IMR-90 (cell line): ENCODE data around the gene DPP6. TPM values are rescaled to one million over a fixed set of nuclear protein-coding genes. Genes with fewer than 3 reads are reported as not detected.

Experiments used
- ATAC-seq: fragments of 200-7000 bp; cut with Tn5 transposase; 2 replicates; pipeline ENCODE4 v1.9.1; 2020; ENCODE audit warnings: low read depth, mild to moderate bottlenecking, moderate library complexity
- BruUV-seq: library from RNA; stranded (reverse); fragments of 400-500 nt; replicated peaks from 2 replicates; lab custom pipeline; 2021; lab: Mats Ljungman, UMichigan
- CTCF ChIA-PET: fragments of 300-600 bp; formaldehyde crosslinking; extraction: SDS; loops from one replicate; lab custom pipeline; 2021; ENCODE audit warnings: antibody characterized with exemption; lab: Yijun Ruan, JAX
- POLR2A ChIA-PET: fragments of 300-600 bp; sonication (Branson Sonifier 250); formaldehyde crosslinking; loops from one replicate; lab custom pipeline; 2022; ENCODE audit warnings: antibody characterized with exemption; ENCODE audit not compliant: unreplicated experiment; lab: Charles Lee
- DNase-seq: peaks from one replicate; pipeline ENCODE4 v3.0.0; 2013
- H2AFZ ChIP-seq: replicated peaks from 2 replicates; pipeline ENCODE3; 2013; ENCODE audit warnings: low read length, mild to moderate bottlenecking; ENCODE audit not compliant: poor library complexity
- H2AK5ac ChIP-seq: 2 replicates; pipeline ENCODE4 v1.6.1; 2013; ENCODE audit warnings: low read depth, low read length, inconsistent platforms
- H2AK9ac ChIP-seq: replicated peaks from 2 replicates; pipeline ENCODE3; 2013; ENCODE audit warnings: mild to moderate bottlenecking, low read depth, low read length, moderate library complexity; ENCODE audit not compliant: poor library complexity
- H2BK120ac ChIP-seq: 2 replicates; pipeline ENCODE4 v1.6.1; 2013; ENCODE audit warnings: low read depth, low read length, inconsistent platforms
- H2BK15ac ChIP-seq: 3 replicates; pipeline ENCODE4 v1.6.1; 2013; ENCODE audit warnings: low read depth, low read length, inconsistent platforms
- H2BK20ac ChIP-seq: 2 replicates; pipeline ENCODE4 v1.6.1; 2013; ENCODE audit warnings: low read depth, mild to moderate bottlenecking, inconsistent platforms, low read length, moderate library complexity
- H2BK5ac ChIP-seq: 2 replicates; pipeline ENCODE4 v1.6.1; 2013; ENCODE audit warnings: mild to moderate bottlenecking, low read depth, low read length, inconsistent platforms; ENCODE audit not compliant: poor library complexity, severe bottlenecking
- H3K14ac ChIP-seq: replicated peaks from 2 replicates; pipeline ENCODE4 v1.6.1; 2013; ENCODE audit warnings: low read depth, low read length, inconsistent platforms
- H3K18ac ChIP-seq: 2 replicates; pipeline ENCODE4 v1.6.1; 2013; ENCODE audit warnings: low read depth, low read length, control low read depth
- H3K23ac ChIP-seq: 2 replicates; pipeline ENCODE4 v1.6.1; 2013; ENCODE audit warnings: low read depth, low read length, inconsistent platforms
- H3K27ac ChIP-seq: 2 replicates; pipeline ENCODE4 v1.5.1; 2013; ENCODE audit warnings: mild to moderate bottlenecking, control low read depth, low read length; ENCODE audit not compliant: insufficient read depth
- H3K27me3 ChIP-seq: 2 replicates; pipeline ENCODE4 v1.6.1; 2013; ENCODE audit warnings: low read length; ENCODE audit not compliant: control insufficient read depth, insufficient read depth
- H3K36me3 ChIP-seq: 2 replicates; pipeline ENCODE4 v1.6.1; 2013; ENCODE audit warnings: low read length, mixed read lengths; ENCODE audit not compliant: control insufficient read depth, insufficient read depth
- H3K4ac ChIP-seq: 2 replicates; pipeline ENCODE4 v1.6.1; 2013; ENCODE audit warnings: low read depth, low read length, inconsistent platforms
- H3K4me1 ChIP-seq: 2 replicates; pipeline ENCODE4 v1.6.1; 2013; ENCODE audit warnings: low read length, mixed read lengths; ENCODE audit not compliant: control insufficient read depth, insufficient read depth
- H3K4me2 ChIP-seq: 2 replicates; pipeline ENCODE4 v1.6.1; 2013; ENCODE audit warnings: low read depth, mild to moderate bottlenecking, control low read depth, low read length, moderate library complexity
- H3K4me3 ChIP-seq: 2 replicates; pipeline ENCODE4 v1.5.1; 2013; ENCODE audit warnings: low read depth, mild to moderate bottlenecking, control low read depth, low read length, moderate library complexity; ENCODE audit not compliant: insufficient read depth
- H3K56ac ChIP-seq: 2 replicates; pipeline ENCODE4 v1.6.1; 2013; ENCODE audit warnings: low read length, inconsistent platforms; ENCODE audit not compliant: insufficient read depth; ENCODE audit errors: extremely low read depth
- H3K79me1 ChIP-seq, 2 experiments: 2 replicates each; pipeline ENCODE4 v1.6.1; 2013; ENCODE audit warnings: low read length in 2 of 2, inconsistent platforms in 1 of 2, low read depth in 1 of 2
- H3K9ac ChIP-seq: 2 replicates; pipeline ENCODE4 v1.6.1; 2013; ENCODE audit warnings: low read depth, low read length, control low read depth
- H3K9me1 ChIP-seq: 2 replicates; pipeline ENCODE4 v1.6.1; 2013; ENCODE audit warnings: low read length, inconsistent platforms; ENCODE audit not compliant: insufficient read depth
- H3K9me3 ChIP-seq: 2 replicates; pipeline ENCODE4 v1.6.1; 2013; ENCODE audit warnings: low read length; ENCODE audit not compliant: control insufficient read depth, insufficient read depth
- H4K20me1 ChIP-seq: 2 replicates; pipeline ENCODE4 v1.6.1; 2013; ENCODE audit warnings: low read length, inconsistent platforms; ENCODE audit not compliant: insufficient read depth
- H4K5ac ChIP-seq: 2 replicates; pipeline ENCODE4 v1.6.1; 2013; ENCODE audit warnings: mild to moderate bottlenecking, low read depth, low read length, control low read depth
- H4K8ac ChIP-seq, 2 experiments: 2 replicates each; pipeline ENCODE4 v1.6.1; 2013; ENCODE audit warnings: low read depth in 2 of 2, low read length in 2 of 2, control low read depth in 1 of 2, inconsistent platforms in 1 of 2
- H4K91ac ChIP-seq: 2 replicates; pipeline ENCODE4 v1.6.1; 2013; ENCODE audit warnings: low read depth, low read length, inconsistent platforms; ENCODE audit not compliant: insufficient read depth
- BHLHE40 ChIP-seq: fragments of 150-350 bp; IDR thresholded peaks from 2 replicates; pipeline ENCODE4 v1.6.1; 2016; ENCODE audit warnings: mild to moderate bottlenecking, low read depth, low read length
- CHD1 ChIP-seq: IDR thresholded peaks from 2 replicates; pipeline ENCODE4 v1.6.1; 2012; ENCODE audit warnings: low read depth, low read length, improper control_type of control experiment
- ELK1 ChIP-seq: fragments of 150-350 bp; IDR thresholded peaks from 2 replicates; pipeline ENCODE4 v1.6.1; 2016; ENCODE audit warnings: low read depth, mild to moderate bottlenecking, low read length, moderate library complexity, borderline replicate concordance
- MXI1 ChIP-seq: IDR thresholded peaks from 2 replicates; pipeline ENCODE4 v1.6.1; 2012; ENCODE audit warnings: low read depth, mild to moderate bottlenecking, low read length, moderate library complexity, borderline replicate concordance
- POLR2A ChIP-seq: IDR thresholded peaks from 2 replicates; pipeline ENCODE4 v1.6.1; 2012; ENCODE audit warnings: mild to moderate bottlenecking, low read depth, low read length
- RAD21 ChIP-seq: IDR thresholded peaks from 2 replicates; pipeline ENCODE4 v1.6.1; 2012; ENCODE audit warnings: low read length, improper control_type of control experiment
- RCOR1 ChIP-seq: IDR thresholded peaks from 2 replicates; pipeline ENCODE4 v1.6.1; 2012; ENCODE audit warnings: mild to moderate bottlenecking, low read length, improper control_type of control experiment; ENCODE audit not compliant: insufficient replicate concordance
- RFX5 ChIP-seq: IDR thresholded peaks from 2 replicates; pipeline ENCODE4 v1.8.0; 2012; ENCODE audit warnings: low read depth, mild to moderate bottlenecking, low read length, moderate library complexity
- SMC3 ChIP-seq: fragments of 150-350 bp; IDR thresholded peaks from 2 replicates; pipeline ENCODE4 v1.6.1; 2016; ENCODE audit warnings: low read depth, mild to moderate bottlenecking, antibody characterized with exemption, low read length, moderate library complexity
- WGBS, 2 experiments: methylation state at CpG; one replicate each; pipeline versions ENCODE4 v1.1.5 to v1.1.7; 2013; ENCODE audit warnings: missing lambda C conversion rate in 2 of 2; ENCODE audit not compliant: insufficient read length in 1 of 2; ENCODE audit errors: extremely low coverage in 2 of 2; 5-methylcytosine and 5-hydroxymethylcytosine counted together
- dilution Hi-C: fragments of 300-500 bp; cut with HindIII; formaldehyde crosslinking; loops from one replicate; pipeline ENCODE4 v1.14.3; 2018; ENCODE audit warnings: low sequenced_read_pairs; ENCODE audit not compliant: unreplicated experiment
- in situ Hi-C: fragments of 300-500 bp; cut with MboI; formaldehyde crosslinking; loops from 3 replicates; pipeline ENCODE4 v1.14.3; 2019; ENCODE audit warnings: low sequenced_read_pairs, inconsistent platforms, mixed read lengths
- intact Hi-C: fragments of 100-400 bp; cut with micrococcal nuclease; formaldehyde crosslinking; loops from 2 replicates; pipeline ENCODE4 v1.10.0; 2022
- polyA plus RNA-seq, 3 experiments: library from polyadenylated mRNA; depleted of rRNA; stranded (reverse); fragments of >200 nt; gene quantifications; 2 replicates each; pipeline ENCODE4 v1.2.3, GENCODE V29; 2012; ENCODE audit warnings: low replicate concordance in 1 of 3
- total RNA-seq: library from RNA; depleted of rRNA; stranded (reverse); fragments of >200 nt; gene quantifications from 2 replicates; pipeline ENCODE4 v1.2.3, GENCODE V29; 2012
- TF ChIP-seq, protein P1 (sequence below): conservative IDR thresholded peaks from 2 replicates; pipeline ENCODE4 v1.5.1; 2012; ENCODE audit warnings: mild to moderate bottlenecking, low read depth, low read length, improper control_type of control experiment

The DPP6 gene
- total and polyA plus RNA-seq, 2 of the 4 experiments (the other 2 are of a cell fraction), result not detected

- ATAC-seq (no peak), DNase-seq (no peak)
- no peak overlapping the region for H3K9ac ChIP-seq
- H4K91ac ChIP-seq, result no peak overlapping the region
- ChIA-PET POLR2A (no interaction called here), CTCF (no interaction called here)
- no peak overlapping the region for H2BK15ac ChIP-seq
- no peaks in the 10 kb centered on the region for H3K79me1 ChIP-seq
- no peaks in the 10 kb centered on the region for H3K27me3 ChIP-seq
- H3K4ac ChIP-seq, result no peak overlapping the region
- dilution Hi-C loops, result no loop called here
- H3K4me3 ChIP-seq, result no peak overlapping the region
- H4K20me1 ChIP-seq, result no peaks in the 10 kb centered on the region
- no peak overlapping the region for H3K23ac ChIP-seq
- H3K56ac ChIP-seq, result no peak overlapping the region
- no TSS peak for BruUV-seq
- H2AK9ac ChIP-seq, result no peak overlapping the region
- H2AFZ ChIP-seq, result no peak overlapping the region
- H2AK5ac ChIP-seq, result no peak overlapping the region
- H3K18ac ChIP-seq, result no peak overlapping the region
- WGBS, 2 experiments, result no CpG with 5 or more reads among the region's 4 CpGs
- TF ChIP-seq, protein P1, sequence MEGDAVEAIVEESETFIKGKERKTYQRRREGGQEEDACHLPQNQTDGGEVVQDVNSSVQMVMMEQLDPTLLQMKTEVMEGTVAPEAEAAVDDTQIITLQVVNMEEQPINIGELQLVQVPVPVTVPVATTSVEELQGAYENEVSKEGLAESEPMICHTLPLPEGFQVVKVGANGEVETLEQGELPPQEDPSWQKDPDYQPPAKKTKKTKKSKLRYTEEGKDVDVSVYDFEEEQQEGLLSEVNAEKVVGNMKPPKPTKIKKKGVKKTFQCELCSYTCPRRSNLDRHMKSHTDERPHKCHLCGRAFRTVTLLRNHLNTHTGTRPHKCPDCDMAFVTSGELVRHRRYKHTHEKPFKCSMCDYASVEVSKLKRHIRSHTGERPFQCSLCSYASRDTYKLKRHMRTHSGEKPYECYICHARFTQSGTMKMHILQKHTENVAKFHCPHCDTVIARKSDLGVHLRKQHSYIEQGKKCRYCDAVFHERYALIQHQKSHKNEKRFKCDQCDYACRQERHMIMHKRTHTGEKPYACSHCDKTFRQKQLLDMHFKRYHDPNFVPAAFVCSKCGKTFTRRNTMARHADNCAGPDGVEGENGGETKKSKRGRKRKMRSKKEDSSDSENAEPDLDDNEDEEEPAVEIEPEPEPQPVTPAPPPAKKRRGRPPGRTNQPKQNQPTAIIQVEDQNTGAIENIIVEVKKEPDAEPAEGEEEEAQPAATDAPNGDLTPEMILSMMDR, result no peak
- no peak for TF ChIP-seq POLR2A
- no peak for TF ChIP-seq RFX5
- TF ChIP-seq ELK1, result no peak
- no peak for TF ChIP-seq BHLHE40
- no peak for TF ChIP-seq RAD21
- no peak for TF ChIP-seq RCOR1
- no peak for TF ChIP-seq CHD1
- no peak for TF ChIP-seq MXI1
- no peak for TF ChIP-seq SMC3
- no peak overlapping the region for H3K4me2 ChIP-seq
- in situ Hi-C loops, result no loop called here
- no peak overlapping the region for H4K5ac ChIP-seq
- peaks cover 24% of the 10 kb centered on the region for H3K9me3 ChIP-seq
- H2BK20ac ChIP-seq, result no peak overlapping the region
- no peaks in the 10 kb centered on the region for H3K36me3 ChIP-seq
- no peaks in the 10 kb centered on the region for H3K4me1 ChIP-seq
- no peak overlapping the region for H2BK120ac ChIP-seq
- H3K14ac ChIP-seq, result no peak overlapping the region
- no peak overlapping the region for H4K8ac ChIP-seq
- no peaks in the 10 kb centered on the region for H3K9me1 ChIP-seq
- intact Hi-C loops, result no loop called here
- H2BK5ac ChIP-seq, result no peak overlapping the region
- H3K27ac ChIP-seq, result no peak overlapping the region
Observed at GRCh38 chr7:154640917-154641316, 588.7 kb downstream of the DPP6 start.
